Cardiac fibroblast (primary cell): Measurements from ENCODE around the gene PSMB2.
"Not testable (repeated sequence)": the region's sequence is repeated elsewhere in the genome, so short reads cannot be mapped to it uniquely, and the experiment has no call there.

Experiments
- DNase-seq, 2 donors: peaks; one replicate each; pipeline versions ENCODE4 v3.0.0 to v3.0.0-alpha.2; 2010; ENCODE audit warnings: low read depth in 2 of 2
- H3K4me3 ChIP-seq, 2 donors: replicated peaks in 1 of 2; 1 replicate in 1 of 2; 2 replicates in 1 of 2; pipeline ENCODE4 v1.5.1; 2011; ENCODE audit warnings: low read depth in 2 of 2, low read length in 2 of 2, mild to moderate bottlenecking in 2 of 2, moderate library complexity in 1 of 2
- TF ChIP-seq, protein P1 (sequence below): IDR thresholded peaks from one replicate; pipeline ENCODE4 v1.5.1; 2011; ENCODE audit warnings: low read depth, mild to moderate bottlenecking, low read length, inconsistent platforms

The PSMB2 gene

DNA sequence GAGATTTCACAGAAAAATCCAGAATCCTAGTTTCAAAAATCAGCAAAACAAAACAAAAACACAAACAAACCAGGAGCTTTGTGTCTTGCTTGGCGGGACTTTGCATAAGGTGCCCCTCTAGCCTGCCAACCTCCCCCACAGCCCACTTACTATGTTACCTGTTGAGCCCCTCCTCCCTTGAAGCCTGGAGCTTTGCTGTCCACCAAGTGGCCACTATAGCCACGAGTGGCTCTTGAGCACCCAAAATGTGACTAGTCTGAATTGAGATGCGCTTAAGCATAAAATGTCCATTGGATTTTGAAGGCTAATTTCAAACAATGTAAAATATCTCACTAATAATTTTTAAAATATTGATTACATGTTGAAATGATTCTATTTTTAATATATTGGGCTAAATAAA, 56.0 kb downstream of the PSMB2 start:
- no peak overlapping the region for H3K4me3 ChIP-seq
- DNase-seq, result no peak
- TF ChIP-seq, protein P1, sequence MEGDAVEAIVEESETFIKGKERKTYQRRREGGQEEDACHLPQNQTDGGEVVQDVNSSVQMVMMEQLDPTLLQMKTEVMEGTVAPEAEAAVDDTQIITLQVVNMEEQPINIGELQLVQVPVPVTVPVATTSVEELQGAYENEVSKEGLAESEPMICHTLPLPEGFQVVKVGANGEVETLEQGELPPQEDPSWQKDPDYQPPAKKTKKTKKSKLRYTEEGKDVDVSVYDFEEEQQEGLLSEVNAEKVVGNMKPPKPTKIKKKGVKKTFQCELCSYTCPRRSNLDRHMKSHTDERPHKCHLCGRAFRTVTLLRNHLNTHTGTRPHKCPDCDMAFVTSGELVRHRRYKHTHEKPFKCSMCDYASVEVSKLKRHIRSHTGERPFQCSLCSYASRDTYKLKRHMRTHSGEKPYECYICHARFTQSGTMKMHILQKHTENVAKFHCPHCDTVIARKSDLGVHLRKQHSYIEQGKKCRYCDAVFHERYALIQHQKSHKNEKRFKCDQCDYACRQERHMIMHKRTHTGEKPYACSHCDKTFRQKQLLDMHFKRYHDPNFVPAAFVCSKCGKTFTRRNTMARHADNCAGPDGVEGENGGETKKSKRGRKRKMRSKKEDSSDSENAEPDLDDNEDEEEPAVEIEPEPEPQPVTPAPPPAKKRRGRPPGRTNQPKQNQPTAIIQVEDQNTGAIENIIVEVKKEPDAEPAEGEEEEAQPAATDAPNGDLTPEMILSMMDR, result no peak

DNA sequence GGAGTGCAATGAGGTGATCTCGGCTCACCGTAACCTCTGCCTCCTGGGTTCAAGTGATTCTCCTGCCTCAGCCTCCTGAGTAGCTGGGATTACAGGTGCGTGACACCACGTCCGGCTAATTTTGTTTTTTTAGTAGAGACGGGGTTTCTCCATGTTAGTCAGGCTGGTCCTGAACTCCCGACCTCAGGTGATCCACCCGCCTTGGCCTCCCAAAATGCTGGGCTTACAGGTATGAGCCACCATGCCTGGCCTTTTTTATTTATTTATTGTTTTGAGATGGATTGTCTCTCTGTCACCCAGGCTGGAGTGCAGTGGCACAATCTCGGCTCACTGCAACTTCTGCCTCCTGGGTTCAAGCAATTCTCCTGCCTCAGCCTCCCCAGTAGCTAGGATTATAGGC, 59.7 kb downstream of the PSMB2 start:
- not testable (repeated sequence) for DNase-seq, H3K4me3 ChIP-seq

DNA sequence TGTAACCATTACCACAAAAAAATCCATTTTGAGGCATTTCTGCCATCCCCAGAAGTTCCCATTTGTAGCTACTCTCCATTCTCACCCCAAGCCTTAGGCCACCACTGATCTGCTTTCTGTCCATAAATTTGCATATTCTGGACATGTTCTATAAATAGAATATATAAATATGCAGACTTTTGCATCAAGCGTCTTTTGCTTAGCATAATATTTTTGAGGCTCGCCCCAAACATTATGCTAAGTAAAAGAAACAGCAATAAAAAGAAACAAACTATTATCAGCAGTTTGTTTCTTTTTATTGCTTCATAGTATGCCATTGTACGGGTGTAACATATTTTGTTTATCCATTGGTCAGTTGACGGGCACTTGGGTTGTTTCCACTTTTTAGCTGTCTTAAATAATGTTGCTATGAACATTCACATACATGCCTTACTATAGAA, 60.4 kb downstream of the PSMB2 start:
- H3K4me3 ChIP-seq, result no peak overlapping the region
- no peak for DNase-seq
- TF ChIP-seq, protein P1, result no peak

DNA sequence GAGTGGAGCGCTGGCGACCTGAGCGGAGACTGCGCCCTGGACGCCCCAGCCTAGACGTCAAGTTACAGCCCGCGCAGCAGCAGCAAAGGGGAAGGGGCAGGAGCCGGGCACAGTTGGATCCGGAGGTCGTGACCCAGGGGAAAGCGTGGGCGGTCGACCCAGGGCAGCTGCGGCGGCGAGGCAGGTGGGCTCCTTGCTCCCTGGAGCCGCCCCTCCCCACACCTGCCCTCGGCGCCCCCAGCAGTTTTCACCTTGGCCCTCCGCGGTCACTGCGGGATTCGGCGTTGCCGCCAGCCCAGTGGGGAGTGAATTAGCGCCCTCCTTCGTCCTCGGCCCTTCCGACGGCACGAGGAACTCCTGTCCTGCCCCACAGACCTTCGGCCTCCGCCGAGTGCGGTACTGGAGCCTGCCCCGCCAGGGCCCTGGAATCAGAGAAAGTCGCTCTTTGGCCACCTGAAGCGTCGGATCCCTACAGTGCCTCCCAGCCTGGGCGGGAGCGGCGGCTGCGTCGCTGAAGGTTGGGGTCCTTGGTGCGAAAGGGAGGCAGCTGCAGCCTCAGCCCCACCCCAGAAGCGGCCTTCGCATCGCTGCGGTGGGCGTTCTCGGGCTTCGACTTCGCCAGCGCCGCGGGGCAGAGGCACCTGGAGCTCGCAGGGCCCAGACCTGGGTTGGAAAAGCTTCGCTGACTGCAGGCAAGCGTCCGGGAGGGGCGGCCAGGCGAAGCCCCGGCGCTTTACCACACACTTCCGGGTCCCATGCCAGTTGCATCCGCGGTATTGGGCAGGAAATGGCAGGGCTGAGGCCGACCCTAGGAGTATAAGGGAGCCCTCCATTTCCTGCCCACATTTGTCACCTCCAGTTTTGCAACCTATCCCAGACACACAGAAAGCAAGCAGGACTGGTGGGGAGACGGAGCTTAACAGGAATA, 64.0 kb downstream of the PSMB2 start:
- TF ChIP-seq, protein P1, result no peak
- no peak for DNase-seq
- peak overlapping the region; percentile 2 to 17 for H3K4me3 ChIP-seq

DNA sequence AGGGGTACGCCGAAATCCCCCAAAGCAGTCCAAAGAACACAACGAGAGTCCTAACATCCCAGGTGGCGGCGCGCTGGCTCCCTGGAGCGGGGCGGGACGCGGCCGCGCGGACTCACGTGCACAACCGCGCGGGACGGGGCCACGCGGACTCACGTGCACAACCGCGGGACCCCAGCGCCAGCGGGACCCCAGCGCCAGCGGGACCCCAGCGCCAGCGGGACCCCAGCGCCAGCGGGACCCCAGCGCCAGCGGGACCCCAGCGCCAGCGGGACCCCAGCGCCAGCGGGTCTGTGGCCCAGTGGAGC, 64.6 kb downstream of the PSMB2 start:
- DNase-seq, result not testable (repeated sequence)

DNA sequence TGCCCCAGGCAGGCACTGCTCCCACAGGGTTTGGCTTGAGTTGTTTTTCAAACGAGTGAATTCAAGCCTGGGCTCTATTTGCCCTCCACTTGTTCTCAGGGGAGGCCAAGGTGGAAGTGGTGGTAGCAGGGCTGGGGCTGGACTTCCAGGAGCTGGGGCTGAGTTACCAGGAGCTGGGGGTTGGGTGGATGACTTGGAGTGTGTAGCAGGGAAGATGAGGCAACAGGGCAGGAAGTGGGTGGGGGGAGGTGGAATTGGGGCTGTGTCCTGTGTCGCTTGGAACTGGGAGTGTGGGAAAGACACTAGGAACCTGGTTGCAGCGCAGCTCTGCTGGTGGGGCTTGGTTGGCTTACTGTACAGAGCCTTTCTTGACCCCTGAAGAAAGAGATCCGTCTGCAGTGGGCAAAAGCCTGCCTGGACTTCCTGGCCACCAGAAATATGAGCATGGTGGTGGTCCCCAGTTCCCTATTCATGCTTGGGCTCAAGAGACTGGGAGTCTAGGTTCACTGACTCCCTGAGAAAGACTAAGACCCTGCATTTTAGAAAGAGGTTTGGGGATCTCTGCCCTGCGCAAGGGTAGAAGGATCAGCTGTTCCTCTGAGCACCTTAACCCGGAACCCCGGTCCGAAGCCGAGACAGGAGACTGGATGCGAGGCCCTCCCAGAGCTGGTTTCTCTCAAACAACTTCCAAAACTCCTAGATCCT, 65.1 kb downstream of the PSMB2 start:
- H3K4me3 ChIP-seq, result no peak overlapping the region
- no peak for DNase-seq
- TF ChIP-seq, protein P1, result no peak

More for the DNA sequence above, 64.6 kb downstream of the PSMB2 start:
- H3K4me3 ChIP-seq, result not testable (repeated sequence)

DNA sequence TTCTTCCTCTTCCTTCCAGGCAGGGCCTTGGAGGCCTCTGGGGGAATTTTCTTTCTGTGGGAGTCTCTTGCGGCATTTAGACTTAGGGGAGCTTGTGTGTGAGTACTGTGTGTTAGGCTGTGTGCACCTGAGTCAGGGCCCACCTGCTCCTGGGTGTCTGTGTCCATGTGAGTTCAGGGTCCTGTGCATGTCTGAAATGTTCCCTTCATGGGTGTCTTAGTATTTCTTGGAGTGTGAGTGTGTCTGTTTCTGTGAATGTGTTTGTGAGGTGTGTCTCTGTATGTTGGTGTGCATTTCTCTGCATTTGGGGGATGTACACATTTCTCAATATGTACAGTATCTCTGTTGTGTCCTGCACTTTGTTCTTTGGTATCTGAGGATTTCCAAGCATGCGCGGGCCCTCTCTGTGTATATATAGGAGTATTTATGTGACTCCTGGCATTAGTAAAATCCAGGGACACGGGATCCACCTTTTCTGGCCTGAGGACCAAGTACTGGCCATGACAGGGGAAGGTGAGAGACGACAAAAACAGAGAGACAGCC, 65.8 kb downstream of the PSMB2 start:
- TF ChIP-seq, protein P1, result no peak
- no peak overlapping the region for H3K4me3 ChIP-seq
- DNase-seq, result no peak
